DMS153 treated with DMSO at 0.1 percent for 48 hours (cell line): ENCODE data around the gene SERPINB10.

Source experiments
- DNase-seq: peaks from one replicate; lab custom pipeline; 2025; ENCODE audit not compliant: unreplicated experiment; lab: John Stamatoyannopoulos, UW

SERPINB10 gene

GRCh38 chr18:63979409-63979920 is 71.7 kb downstream of the SERPINB10 start:
- peak; percentile 29 for DNase-seq

- DNase-seq: no peak
Observed at GRCh38 chr18:63980027-63980426, 72.3 kb downstream of the SERPINB10 start.

GRCh38 chr18:63980896-63981460 is 73.2 kb downstream of the SERPINB10 start:
- no peak for DNase-seq

- DNase-seq: no peak
Observed at GRCh38 chr18:63981719-63982118, 74.0 kb downstream of the SERPINB10 start.

- DNase-seq: no peak
Observed at GRCh38 chr18:63982361-63982760, 74.6 kb downstream of the SERPINB10 start.
